Neural cell (in vitro differentiated cells): ENCODE data around the gene CXCL10. TPM values are rescaled to one million over a fixed set of nuclear protein-coding genes. Genes with fewer than 3 reads are reported as not detected.

Source experiments
- H2AFZ ChIP-seq: fragments of 200-600, 300-800 bp; sonication (generic), shearing (Covaris generic); 2 replicates; pipeline ENCODE4 v1.6.0; 2014; ENCODE audit warnings: low read depth, mild to moderate bottlenecking, antibody characterized with exemption, low read length, moderate library complexity
- H3F3A ChIP-seq: fragments of 200-600 bp; shearing (Covaris generic); 2 replicates; pipeline ENCODE4 v1.6.1; 2016; ENCODE audit warnings: mild to moderate bottlenecking, moderate library complexity, mixed read lengths, antibody characterized with exemption, low read length; ENCODE audit not compliant: insufficient read depth, poor library complexity, severe bottlenecking
- H3K27ac ChIP-seq: fragments of 200-600, 300-800 bp; sonication (generic), shearing (Covaris generic); 2 replicates; pipeline ENCODE4 v1.5.1; 2014; ENCODE audit warnings: mild to moderate bottlenecking, low read length, moderate library complexity
- H3K27me3 ChIP-seq: fragments of 300-800, 200-600 bp; sonication (generic), shearing (Covaris generic); 2 replicates; pipeline ENCODE4 v1.6.0; 2014; ENCODE audit warnings: mild to moderate bottlenecking, low read depth, low read length, moderate library complexity; ENCODE audit not compliant: insufficient read depth
- H3K36me3 ChIP-seq: fragments of 300-800, 200-600 bp; sonication (generic), shearing (Covaris generic); 2 replicates; pipeline ENCODE4 v1.5.1; 2014; ENCODE audit warnings: mild to moderate bottlenecking, antibody characterized with exemption, low read length, moderate library complexity; ENCODE audit not compliant: insufficient read depth
- H3K4me2 ChIP-seq: fragments of 300-800, 200-600 bp; sonication (generic), shearing (Covaris generic); 2 replicates; pipeline ENCODE4 v1.6.0; 2014; ENCODE audit warnings: mild to moderate bottlenecking, low read length
- H3K4me3 ChIP-seq: fragments of 300-800, 200-600 bp; sonication (generic), shearing (Covaris generic); 2 replicates; pipeline ENCODE4 v1.5.1; 2014; ENCODE audit warnings: mild to moderate bottlenecking, low read length, moderate library complexity
- H3K79me2 ChIP-seq: fragments of 200-600 bp; shearing (Covaris generic); replicated peaks from 2 replicates; pipeline ENCODE4 v1.6.0; 2014; ENCODE audit warnings: mild to moderate bottlenecking, low read length, moderate library complexity; ENCODE audit not compliant: insufficient read depth
- H3K9ac ChIP-seq: fragments of 300-800, 200-600 bp; sonication (generic), shearing (Covaris generic); 2 replicates; pipeline ENCODE4 v1.6.1; 2016; ENCODE audit warnings: mild to moderate bottlenecking, low read length, mixed read lengths
- H3K9me2 ChIP-seq: fragments of 200-600 bp; shearing (Covaris generic); 2 replicates; pipeline ENCODE4 v1.6.1; 2016; ENCODE audit warnings: mild to moderate bottlenecking, low read length, mixed read lengths; ENCODE audit not compliant: insufficient read depth
- H3K9me3 ChIP-seq: fragments of 200-600, 300-800 bp; sonication (generic), shearing (Covaris generic); 2 replicates; pipeline ENCODE4 v1.6.1; 2016; ENCODE audit warnings: mild to moderate bottlenecking, mixed run types, low read length, moderate library complexity, mixed read lengths
- H4K20me1 ChIP-seq: fragments of 200-600 bp; shearing (Covaris generic); 2 replicates; pipeline ENCODE4 v1.6.1; 2016; ENCODE audit warnings: mild to moderate bottlenecking, mixed run types; ENCODE audit not compliant: insufficient read depth
- CTCF ChIP-seq: fragments of 450-650 bp; IDR thresholded peaks from 2 replicates; pipeline ENCODE4 v1.5.1; 2014; ENCODE audit warnings: antibody characterized with exemption, mild to moderate bottlenecking, moderate library complexity; ENCODE audit not compliant: poor library complexity, severe bottlenecking
- EP300 ChIP-seq: fragments of 450-650 bp; conservative IDR thresholded peaks from 2 replicates; pipeline ENCODE4 v1.6.1; 2014; ENCODE audit warnings: antibody characterized with exemption, mild to moderate bottlenecking, moderate library complexity; ENCODE audit not compliant: poor library complexity, severe bottlenecking
- EZH2 ChIP-seq: fragments of 200-600, 300-800 bp; shearing (Covaris generic), sonication (generic); IDR thresholded peaks from 2 replicates; pipeline ENCODE4 v1.6.1; 2014; ENCODE audit warnings: antibody characterized with exemption, low read length, borderline replicate concordance, mild to moderate bottlenecking; ENCODE audit not compliant: insufficient read depth, poor library complexity, severe bottlenecking
- MXI1 ChIP-seq: fragments of 450-650 bp; conservative IDR thresholded peaks from 2 replicates; pipeline ENCODE4 v1.6.1; 2014; ENCODE audit warnings: antibody characterized with exemption, mild to moderate bottlenecking; ENCODE audit not compliant: poor library complexity, severe bottlenecking
- POLR2AphosphoS5 ChIP-seq: IDR thresholded peaks from 2 replicates; pipeline ENCODE4 v1.6.1; 2012
- RAD21 ChIP-seq: fragments of 450-650 bp; conservative IDR thresholded peaks from 2 replicates; pipeline ENCODE4 v1.6.1; 2014; ENCODE audit warnings: antibody characterized with exemption, mild to moderate bottlenecking, moderate library complexity
- REST ChIP-seq: IDR thresholded peaks from 2 replicates; pipeline ENCODE4 v1.6.1; 2012; ENCODE audit warnings: borderline replicate concordance
- SMC3 ChIP-seq: fragments of 450-650 bp; conservative IDR thresholded peaks from 2 replicates; pipeline ENCODE4 v1.6.1; 2014; ENCODE audit warnings: antibody characterized with exemption, mild to moderate bottlenecking, moderate library complexity; ENCODE audit not compliant: poor library complexity
- TAF1 ChIP-seq: IDR thresholded peaks from 2 replicates; pipeline ENCODE4 v1.6.1; 2012; ENCODE audit warnings: low read depth
- polyA plus RNA-seq: library from polyadenylated mRNA; depleted of rRNA; stranded (reverse); fragments of >200 nt; gene quantifications from 2 replicates; pipeline ENCODE4 v1.2.3, GENCODE V29; 2014

The CXCL10 gene
- polyA plus RNA-seq, 1 donor from 2014 or later, result not detected

- Histone ChIP-seq H2AFZ (no peak overlapping the region), H3K36me3 (no peaks in the 10 kb centered on the region), H3K27me3 (no peaks in the 10 kb centered on the region), H3K9me2 (no peaks in the 10 kb centered on the region), H3K9ac (no peak overlapping the region), H3K79me2 (peaks cover 27% of the 10 kb centered on the region), H3K4me2 (no peak overlapping the region), H3K4me3 (no peak overlapping the region), H3K27ac (no peak overlapping the region), H3F3A (no peaks in the 10 kb centered on the region), H3K9me3 (no peaks in the 10 kb centered on the region), H4K20me1 (no peaks in the 10 kb centered on the region)
- no peak for TF ChIP-seq MXI1
- no peak for TF ChIP-seq SMC3
- TF ChIP-seq RAD21, result no peak
- no peak for TF ChIP-seq EP300
- no peak for TF ChIP-seq REST
- no peak for TF ChIP-seq CTCF
- TF ChIP-seq EZH2, result no peak
- no peak for TF ChIP-seq TAF1
- no peak for TF ChIP-seq POLR2AphosphoS5
Measured at GRCh38 chr4:75992462-75992861, 30.8 kb downstream of the CXCL10 start.

- H3K9me3 ChIP-seq, result no peaks in the 10 kb centered on the region
- no peaks in the 10 kb centered on the region for H3K27me3 ChIP-seq
- no peak overlapping the region for H3K27ac ChIP-seq
- no peaks in the 10 kb centered on the region for H3K9me2 ChIP-seq
- no peaks in the 10 kb centered on the region for H3F3A ChIP-seq
- peak overlapping the region; percentile 95 for H3K4me3 ChIP-seq
- peaks cover 45% of the 10 kb centered on the region for H3K79me2 ChIP-seq
- H3K36me3 ChIP-seq, result no peaks in the 10 kb centered on the region
- peak overlapping the region; percentile 83 for H2AFZ ChIP-seq
- TF ChIP-seq RAD21 (no peak), POLR2AphosphoS5 (no peak), TAF1 (no peak), SMC3 (no peak), EP300 (no peak), CTCF (no peak), REST (no peak), EZH2 (no peak), MXI1 (no peak)
- H4K20me1 ChIP-seq, result no peaks in the 10 kb centered on the region
- peak overlapping the region; percentile 68 for H3K9ac ChIP-seq
- H3K4me2 ChIP-seq, result peak overlapping the region; percentile 81
Measured at GRCh38 chr4:75989846-75990528, 33.3 kb downstream of the CXCL10 start.
